Aortic smooth muscle cell (primary cell): ENCODE data around the gene GGCX. TPM values are rescaled to one million over a fixed set of nuclear protein-coding genes. Genes with fewer than 3 reads are reported as not detected.

Source experiments
- total RNA-seq: library from RNA; depleted of rRNA; stranded (reverse); fragments of >200 nt; gene quantifications from 2 replicates; pipeline ENCODE4 v1.2.3, GENCODE V29; 2014

The GGCX gene
- 34.7 and 37.3 TPM in 2 replicates for total RNA-seq

GRCh38 chr2:85561280-85562212 lies at the start of gene GGCX:
TSS of gene GGCX (minus strand) at chr2:85561493. CDS start at chr2:85561428, 65 bp downstream.

GRCh38 chr2:85602476-85603234 lies 41.4 kb upstream of the GGCX start, which contains the start of gene TMEM150A:
TSS of gene TMEM150A (minus strand) at chr2:85602698. CDS start at chr2:85601948, 750 bp downstream.

DNA sequence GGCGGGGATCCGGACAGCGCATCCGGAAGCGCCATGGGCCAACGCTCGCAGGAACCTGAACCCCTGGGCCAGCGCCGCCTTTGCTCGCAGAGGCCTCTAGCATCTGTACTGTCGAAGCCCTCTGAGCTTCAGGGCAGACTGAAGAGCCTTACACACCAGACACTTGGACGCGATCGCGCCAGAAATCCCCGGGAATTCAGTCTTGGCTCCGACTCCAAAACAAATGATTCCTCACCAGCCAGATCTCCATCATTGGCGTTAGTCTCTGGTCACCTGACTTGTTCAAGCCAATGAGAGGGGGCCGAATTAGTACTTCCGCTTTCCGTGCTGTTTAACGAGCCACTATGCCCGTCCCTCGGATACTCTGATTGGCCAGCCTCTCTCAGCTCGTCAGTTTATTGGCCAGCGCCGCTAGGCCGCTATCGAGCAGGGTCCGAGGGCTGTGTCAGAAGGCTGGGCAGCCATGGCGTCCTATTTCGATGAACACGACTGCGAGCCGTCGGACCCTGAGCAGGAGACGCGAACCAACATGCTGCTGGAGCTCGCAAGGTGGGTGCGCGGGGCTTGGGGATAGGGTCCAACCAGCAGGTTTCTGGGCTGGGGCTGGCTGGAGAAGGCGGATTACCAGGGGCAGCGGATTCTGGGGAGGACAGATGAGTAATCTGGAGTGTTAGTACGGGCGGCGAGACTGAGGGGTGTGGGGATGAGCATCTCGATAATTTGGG lies 34.2 kb upstream of the GGCX start, which contains the start of gene RNF181:
RNF181 (plus strand) TSS at position 445 of the 725 bp plus-strand sequence; CDS start at position 464, 19 bp downstream.

DNA sequence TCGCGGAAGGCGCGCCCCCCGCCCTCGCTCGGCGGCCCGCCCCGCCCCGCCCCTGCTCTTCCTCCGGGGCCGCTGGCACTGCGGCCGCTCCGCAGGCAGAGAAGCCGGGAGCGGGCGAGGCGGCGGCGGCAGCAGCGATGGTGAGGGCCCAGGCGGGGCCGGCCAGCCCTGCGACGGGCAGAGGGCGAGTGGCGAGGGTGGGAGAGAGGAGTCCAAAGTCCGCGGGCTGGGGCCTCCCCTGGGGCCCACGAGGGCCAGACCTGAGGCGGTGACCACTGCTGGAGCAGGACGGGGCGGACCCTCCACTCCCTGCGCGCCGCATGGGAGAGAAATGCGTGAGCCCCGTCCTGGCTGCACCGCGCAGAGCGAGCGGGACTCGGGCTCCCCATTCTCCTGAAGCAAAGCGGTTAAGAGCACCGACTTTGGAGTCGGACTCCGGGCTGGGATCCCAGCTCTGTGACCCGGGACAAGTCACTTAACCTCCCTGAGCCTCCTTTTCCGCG lies 23.1 kb upstream of the GGCX start, which contains the start of gene VAMP5:
VAMP5 (plus strand) TSS at position 78 of the 503 bp plus-strand sequence; CDS start at position 138, 60 bp downstream.

GRCh38 chr2:85577386-85578242 lies 16.3 kb upstream of the GGCX start, which contains the start of gene VAMP8:
TSS of gene VAMP8 (plus strand) at chr2:85577586. CDS start at chr2:85577647, 61 bp downstream.

DNA sequence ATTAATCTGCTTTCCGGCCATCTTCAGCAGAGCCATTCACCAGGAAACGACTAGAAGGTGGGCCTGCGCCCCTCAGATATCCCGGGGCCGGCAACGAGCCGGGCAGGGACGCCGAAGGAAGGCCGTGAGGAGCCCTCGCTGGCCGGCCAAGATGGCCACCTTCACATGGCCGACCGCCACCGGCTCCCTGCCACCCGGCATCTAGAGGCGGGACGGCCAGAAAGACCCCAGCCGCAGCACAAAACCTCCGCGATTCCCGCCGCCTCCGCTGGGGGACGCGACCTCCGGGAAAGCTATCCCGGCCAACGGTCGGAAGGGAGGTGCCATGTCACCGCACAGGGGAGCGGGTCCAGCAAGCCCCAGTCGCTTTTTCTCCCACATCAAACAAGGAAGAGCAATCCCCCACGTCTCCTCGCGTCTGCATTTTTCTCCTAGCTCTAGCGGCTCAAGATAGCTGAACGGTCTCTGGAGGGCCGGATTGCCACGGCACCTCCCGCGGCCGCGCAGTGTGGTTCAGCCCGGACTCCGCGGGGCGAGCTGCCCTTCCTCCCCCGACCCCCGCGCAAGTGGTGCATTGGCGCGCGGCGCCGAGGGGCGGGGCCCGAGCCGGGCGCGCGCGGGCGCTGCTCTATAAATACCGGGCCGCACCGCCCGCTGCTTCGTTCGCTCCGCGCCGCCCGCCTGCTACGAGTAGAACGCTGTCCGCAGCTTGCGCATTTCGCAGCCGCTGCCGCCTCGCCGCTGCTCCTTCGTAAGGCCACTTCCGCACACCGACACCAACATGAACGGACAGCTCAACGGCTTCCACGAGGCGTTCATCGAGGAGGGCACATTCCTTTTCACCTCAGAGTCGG lies 22.6 kb downstream of the GGCX start, which contains the start of gene MAT2A:
MAT2A (plus strand) TSS at position 662 of the 854 bp plus-strand sequence; CDS start at position 782, 120 bp downstream.

Other genes with a start within 250 kb of the GGCX start
- 138 and 147 TPM in 2 replicates for gene TGOLN2, start 233.5 kb downstream of the GGCX start, total RNA-seq
- gene RETSAT, start 207.0 kb downstream of the GGCX start, total RNA-seq, result 52.8 TPM in 2 replicates
- 14.7 and 14.8 TPM in 2 replicates for gene ELMOD3, start 206.7 kb downstream of the GGCX start, total RNA-seq
- 23.6 and 29.1 TPM in 2 replicates for gene CAPG, start 151.1 kb downstream of the GGCX start, total RNA-seq
- gene SH2D6, start 142.8 kb downstream of the GGCX start, total RNA-seq, result 0.12 and 0.40 TPM in 2 replicates
- 94.7 and 122 TPM in 2 replicates for gene MAT2A, start 22.3 kb downstream of the GGCX start, total RNA-seq
- 0.87 and 1.7 TPM in 2 replicates for gene VAMP8, start 16.1 kb upstream of the GGCX start, total RNA-seq
- 42.4 and 71.1 TPM in 2 replicates for gene VAMP5, start 22.9 kb upstream of the GGCX start, total RNA-seq
- gene RNF181, start 34.3 kb upstream of the GGCX start, total RNA-seq, result 201 and 239 TPM in 2 replicates
- 5.9 and 8.1 TPM in 2 replicates for gene TMEM150A, start 41.2 kb upstream of the GGCX start, total RNA-seq
- 14.3 and 19.0 TPM in 2 replicates for gene C2orf68, start 50.6 kb upstream of the GGCX start, total RNA-seq
- 34.1 and 44.1 TPM in 2 replicates for gene USP39, start 54.7 kb upstream of the GGCX start, total RNA-seq
- not detected in 2 replicates for gene SFTPB, start 106.7 kb upstream of the GGCX start, total RNA-seq
- not detected in 2 replicates for gene GNLY, start 132.9 kb upstream of the GGCX start, total RNA-seq
- 66.5 and 80.3 TPM in 2 replicates for gene ATOH8, start 192.5 kb upstream of the GGCX start, total RNA-seq